Hematopoietic multipotent progenitor cell treated with erythropoietin and hydrocortisone succinate and interleukin-3 and kit ligand, for 6 days (in vitro differentiated cells): ENCODE data around the gene ACBD6.

Experiments
- DNase-seq: peaks from one replicate; pipeline ENCODE4 v3.0.0-alpha.2; 2015

The ACBD6 gene

GRCh38 chr1:180252638-180253536 lies 249.5 kb downstream of the ACBD6 start:
- DNase-seq: peak; percentile 85

- no peak for DNase-seq
These were observed 250.7 kb downstream of the ACBD6 start for GRCh38 chr1:180251526-180252305.

- DNase-seq: no peak
These were observed 251.4 kb downstream of the ACBD6 start for GRCh38 chr1:180250883-180251509.

- no peak for DNase-seq
These were observed 251.9 kb downstream of the ACBD6 start for GRCh38 chr1:180250499-180250770.

- no peak for DNase-seq
These were observed 252.5 kb downstream of the ACBD6 start for GRCh38 chr1:180249725-180250498.

- DNase-seq: peak; percentile 76
These were observed 253.4 kb downstream of the ACBD6 start for GRCh38 chr1:180248731-180249681.

GRCh38 chr1:180248176-180248575 lies 254.2 kb downstream of the ACBD6 start:
- DNase-seq: no peak

GRCh38 chr1:180247580-180247979 lies 254.8 kb downstream of the ACBD6 start:
- no peak for DNase-seq

DNA sequence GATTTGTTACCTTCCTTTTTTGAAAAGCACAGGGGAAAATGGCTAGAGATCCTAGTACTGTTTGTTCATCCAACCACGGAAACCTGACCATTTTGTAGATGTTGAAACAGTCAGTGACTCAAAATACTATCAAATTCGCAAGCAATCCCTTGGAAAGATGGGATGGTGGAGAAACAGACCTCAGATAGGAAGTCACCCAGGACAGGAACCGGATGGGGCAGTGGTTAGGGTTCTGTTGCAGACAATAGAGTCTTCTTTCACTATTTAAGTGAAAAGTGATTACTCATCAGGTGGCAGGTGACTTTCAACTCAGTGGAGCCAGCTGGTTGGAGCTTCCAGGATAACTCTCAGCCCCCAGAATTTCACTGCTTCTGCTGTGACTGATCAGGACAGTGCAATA lies 255.3 kb downstream of the ACBD6 start:
- no peak for DNase-seq

GRCh38 chr1:180246579-180246978 lies 255.8 kb downstream of the ACBD6 start:
- DNase-seq: no peak

- no peak for DNase-seq
These were observed 257.5 kb downstream of the ACBD6 start for GRCh38 chr1:180244840-180245239.

DNA sequence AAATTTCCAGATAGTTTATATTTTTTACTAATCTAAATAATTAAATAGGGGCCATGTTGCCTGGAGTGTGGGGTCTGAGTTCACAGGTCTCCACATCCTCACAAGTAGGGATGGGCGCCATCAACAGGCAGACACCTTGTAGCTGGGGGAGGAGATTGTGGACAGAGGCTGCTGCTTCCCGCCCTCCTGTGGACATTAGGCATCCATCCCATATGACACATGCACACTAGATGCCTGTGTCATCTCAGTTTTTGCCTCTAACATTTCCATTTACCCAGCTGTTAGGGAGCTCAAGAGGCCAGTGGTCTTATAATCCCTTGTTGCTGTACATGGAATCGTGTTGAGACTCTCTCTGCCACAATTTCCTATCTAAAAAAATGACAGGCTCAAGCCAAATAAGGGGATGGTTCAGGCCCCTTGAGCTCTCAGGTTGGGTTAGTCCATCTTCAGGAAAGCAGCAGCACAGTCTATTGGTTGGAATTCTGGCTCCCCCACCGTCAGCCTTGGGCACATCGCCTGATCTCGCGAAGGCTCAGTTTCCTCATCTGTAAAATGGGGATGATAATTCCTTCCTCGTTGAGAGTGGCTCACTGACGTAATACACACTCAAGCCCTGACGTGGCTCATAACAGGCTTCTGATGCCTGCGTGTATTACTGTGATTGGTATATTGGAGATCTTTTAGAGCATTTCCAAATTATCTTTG lies 258.7 kb downstream of the ACBD6 start:
- DNase-seq: no peak

GRCh38 chr1:180241716-180242544 lies 260.4 kb downstream of the ACBD6 start:
- no peak for DNase-seq

DNA sequence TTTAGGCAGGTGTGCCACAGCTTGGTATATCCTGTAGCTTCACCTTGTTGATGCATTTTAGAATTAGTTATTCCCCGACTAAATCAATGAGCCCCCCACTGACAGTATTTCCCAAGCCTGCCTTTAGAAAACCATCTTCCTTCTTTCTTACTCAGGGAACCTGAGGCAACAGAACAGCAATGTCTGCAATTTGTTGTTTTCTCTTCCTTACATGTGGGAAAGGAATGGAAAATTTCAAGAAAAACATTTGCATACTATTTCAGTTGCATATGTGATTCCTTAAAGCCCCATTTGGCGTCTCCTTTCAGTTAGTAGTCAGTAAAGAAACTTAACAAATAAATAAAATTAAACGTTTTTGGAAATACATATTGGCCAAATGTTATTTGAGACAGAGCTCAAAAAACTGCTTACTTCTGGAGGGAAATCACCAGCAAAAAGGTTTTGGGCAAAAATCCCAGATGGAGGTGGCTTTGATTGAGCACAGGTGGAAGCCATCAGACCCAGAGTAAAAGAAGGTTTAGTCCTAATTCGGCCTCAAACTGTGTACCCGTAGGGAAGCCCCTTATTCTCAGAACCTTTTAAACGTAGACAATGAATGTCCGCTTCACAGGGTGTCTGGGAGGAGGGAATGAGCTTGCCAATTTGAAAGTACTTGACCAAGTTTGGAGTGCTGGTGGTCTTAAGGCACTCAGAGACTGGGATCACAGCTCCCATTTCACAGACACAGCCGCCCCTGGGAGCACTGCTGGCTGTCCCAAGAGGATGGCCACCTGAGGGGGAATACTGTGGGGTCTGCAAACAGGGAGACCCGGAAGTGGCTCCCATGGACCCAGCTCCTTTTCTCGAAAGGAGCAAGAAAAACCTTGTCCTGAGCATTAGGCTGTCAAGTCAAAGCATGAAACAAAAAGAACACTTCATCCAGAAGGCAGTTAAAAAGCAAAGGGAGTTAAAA lies 263.0 kb downstream of the ACBD6 start:
- DNase-seq: no peak

- no peak for DNase-seq
These were observed 263.7 kb downstream of the ACBD6 start for GRCh38 chr1:180238675-180239074.
